ENCODE data around the gene CDH4. TPM values are rescaled to one million over a fixed set of nuclear protein-coding genes. Genes with fewer than 3 reads are reported as not detected.

The CDH4 gene
- total RNA-seq, 1 experiment from 2014 or later = not detected

DNA sequence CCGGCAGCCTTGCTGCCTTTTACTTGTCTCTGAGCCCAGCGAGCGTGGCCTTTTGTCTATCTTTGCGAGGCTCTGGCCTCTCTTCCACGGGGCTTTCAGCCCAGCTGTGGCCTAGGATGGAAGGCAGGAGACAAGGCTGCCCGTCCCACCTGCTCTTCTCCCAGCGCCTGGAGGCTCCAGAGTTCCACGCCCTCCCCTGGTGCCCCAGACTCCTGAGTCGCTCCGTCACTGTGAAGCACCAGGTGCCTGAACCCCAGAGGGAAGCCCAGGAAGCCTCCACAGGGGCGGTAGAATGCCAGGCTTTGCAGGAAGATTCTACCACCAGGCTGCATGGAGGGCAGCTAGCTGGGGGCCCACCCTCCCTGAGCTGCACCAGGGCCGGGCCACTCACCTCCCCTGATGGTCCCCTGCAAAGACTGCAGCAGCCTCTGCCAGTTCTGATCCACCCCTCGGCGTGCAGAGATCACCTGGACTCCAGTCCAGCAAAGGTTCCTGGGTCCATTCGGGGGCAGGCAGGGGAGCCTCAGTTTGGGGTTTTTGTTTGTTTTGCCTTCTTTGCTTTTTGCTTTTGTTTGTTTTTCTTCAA, 384.6 kb downstream of the CDH4 start:
- H2AFZ ChIP-seq = no peak overlapping the region
- H3K4me3 ChIP-seq = no peak overlapping the region
- ChIA-PET CTCF (no interaction called here), POLR2A (ENCODE audit: unreplicated experiment) (no interaction called here)
- TF ChIP-seq EZH2 (IDR thresholded peaks at IDR 0.05; ENCODE audit: low read depth) = no peak
- no peaks in the 10 kb centered on the region for H3K36me3 ChIP-seq (ENCODE audit: low read depth)
- intact Hi-C loops (cut with micrococcal nuclease; ENCODE audit: unreplicated experiment) = no loop called here
- BruUV-seq (replicated peaks) = no TSS peak
- H3K79me2 ChIP-seq (ENCODE audit: low read depth) = no peaks in the 10 kb centered on the region
- no peaks in the 10 kb centered on the region for H4K20me1 ChIP-seq (ENCODE audit: insufficient read depth)
- no peak for DNase-seq
- H3F3A ChIP-seq (ENCODE audit: insufficient read depth, low read depth) = no peaks in the 10 kb centered on the region
- no peaks in the 10 kb centered on the region for H3K4me1 ChIP-seq (replicated peaks; ENCODE audit: insufficient read depth)
- H3K27ac ChIP-seq = no peak overlapping the region
- peaks cover 95% of the 10 kb centered on the region for H3K27me3 ChIP-seq (ENCODE audit: insufficient read depth, low read depth)
- H3K9me3 ChIP-seq (ENCODE audit: insufficient read depth, low read depth) = no peaks in the 10 kb centered on the region
- no peaks in the 10 kb centered on the region for H3K9me2 ChIP-seq (ENCODE audit: insufficient read depth)
- no peak overlapping the region for H3K4me2 ChIP-seq

DNA sequence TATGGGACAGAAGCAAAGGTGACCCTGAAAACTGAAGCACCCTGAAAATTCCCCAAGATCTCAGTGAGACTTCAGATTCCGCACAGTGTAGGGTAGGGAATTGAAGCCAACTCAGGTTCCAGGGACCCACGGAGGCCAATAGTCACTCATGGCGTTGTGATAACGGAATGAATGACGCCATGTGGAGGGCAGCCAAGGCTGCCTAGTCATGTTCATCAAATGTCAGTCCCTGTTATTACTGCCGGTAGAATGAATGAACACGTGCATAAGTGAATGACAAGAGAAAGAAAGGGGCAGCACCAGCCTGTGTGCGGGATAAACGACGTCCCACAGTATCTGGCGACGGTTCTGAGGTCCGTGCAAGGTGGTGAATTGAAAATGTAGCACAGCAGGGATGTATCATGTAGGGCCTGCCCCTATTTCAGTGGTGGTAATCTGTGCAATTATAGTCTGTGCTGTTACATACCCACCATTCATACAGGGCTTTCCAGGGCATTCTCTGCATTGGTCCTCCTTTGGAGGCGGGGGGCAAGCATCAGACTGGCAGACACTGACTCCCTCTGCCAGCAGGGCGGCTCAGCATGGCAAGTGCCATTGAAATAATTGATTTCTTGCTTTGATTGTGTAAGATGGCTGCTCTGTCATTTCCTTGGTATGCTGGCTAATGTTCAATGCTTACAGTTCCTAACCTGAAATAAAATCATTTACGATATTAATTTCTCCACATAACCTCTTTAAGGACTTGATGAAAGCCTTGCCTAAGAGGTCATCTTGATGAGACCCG, 386.9 kb downstream of the CDH4 start:
- no peaks in the 10 kb centered on the region for H3K4me1 ChIP-seq (replicated peaks; ENCODE audit: insufficient read depth)
- no peak overlapping the region for H3K27ac ChIP-seq
- ChIA-PET CTCF (no interaction called here), POLR2A (ENCODE audit: unreplicated experiment) (no interaction called here)
- H3K36me3 ChIP-seq (ENCODE audit: low read depth) = no peaks in the 10 kb centered on the region
- no TSS peak for BruUV-seq (replicated peaks)
- no peaks in the 10 kb centered on the region for H3K79me2 ChIP-seq (ENCODE audit: low read depth)
- peaks cover 97% of the 10 kb centered on the region for H3K27me3 ChIP-seq (ENCODE audit: insufficient read depth, low read depth)
- TF ChIP-seq, protein P1, sequence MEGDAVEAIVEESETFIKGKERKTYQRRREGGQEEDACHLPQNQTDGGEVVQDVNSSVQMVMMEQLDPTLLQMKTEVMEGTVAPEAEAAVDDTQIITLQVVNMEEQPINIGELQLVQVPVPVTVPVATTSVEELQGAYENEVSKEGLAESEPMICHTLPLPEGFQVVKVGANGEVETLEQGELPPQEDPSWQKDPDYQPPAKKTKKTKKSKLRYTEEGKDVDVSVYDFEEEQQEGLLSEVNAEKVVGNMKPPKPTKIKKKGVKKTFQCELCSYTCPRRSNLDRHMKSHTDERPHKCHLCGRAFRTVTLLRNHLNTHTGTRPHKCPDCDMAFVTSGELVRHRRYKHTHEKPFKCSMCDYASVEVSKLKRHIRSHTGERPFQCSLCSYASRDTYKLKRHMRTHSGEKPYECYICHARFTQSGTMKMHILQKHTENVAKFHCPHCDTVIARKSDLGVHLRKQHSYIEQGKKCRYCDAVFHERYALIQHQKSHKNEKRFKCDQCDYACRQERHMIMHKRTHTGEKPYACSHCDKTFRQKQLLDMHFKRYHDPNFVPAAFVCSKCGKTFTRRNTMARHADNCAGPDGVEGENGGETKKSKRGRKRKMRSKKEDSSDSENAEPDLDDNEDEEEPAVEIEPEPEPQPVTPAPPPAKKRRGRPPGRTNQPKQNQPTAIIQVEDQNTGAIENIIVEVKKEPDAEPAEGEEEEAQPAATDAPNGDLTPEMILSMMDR (conservative IDR thresholded peaks at IDR 0.05) = no peak
- no peak for TF ChIP-seq EZH2 (IDR thresholded peaks at IDR 0.05; ENCODE audit: low read depth)
- H2AFZ ChIP-seq = no peak overlapping the region
- no peak overlapping the region for H3K4me3 ChIP-seq
- intact Hi-C loops (cut with micrococcal nuclease; ENCODE audit: unreplicated experiment) = no loop called here
- no peaks in the 10 kb centered on the region for H3K9me2 ChIP-seq (ENCODE audit: insufficient read depth)
- H3K9me3 ChIP-seq (ENCODE audit: insufficient read depth, low read depth) = no peaks in the 10 kb centered on the region
- no peak for DNase-seq
- no peaks in the 10 kb centered on the region for H3F3A ChIP-seq (ENCODE audit: insufficient read depth, low read depth)
- no peak overlapping the region for H3K4me2 ChIP-seq
- H4K20me1 ChIP-seq (ENCODE audit: insufficient read depth) = no peaks in the 10 kb centered on the region; the same call in 1 of the 2 replicates

DNA sequence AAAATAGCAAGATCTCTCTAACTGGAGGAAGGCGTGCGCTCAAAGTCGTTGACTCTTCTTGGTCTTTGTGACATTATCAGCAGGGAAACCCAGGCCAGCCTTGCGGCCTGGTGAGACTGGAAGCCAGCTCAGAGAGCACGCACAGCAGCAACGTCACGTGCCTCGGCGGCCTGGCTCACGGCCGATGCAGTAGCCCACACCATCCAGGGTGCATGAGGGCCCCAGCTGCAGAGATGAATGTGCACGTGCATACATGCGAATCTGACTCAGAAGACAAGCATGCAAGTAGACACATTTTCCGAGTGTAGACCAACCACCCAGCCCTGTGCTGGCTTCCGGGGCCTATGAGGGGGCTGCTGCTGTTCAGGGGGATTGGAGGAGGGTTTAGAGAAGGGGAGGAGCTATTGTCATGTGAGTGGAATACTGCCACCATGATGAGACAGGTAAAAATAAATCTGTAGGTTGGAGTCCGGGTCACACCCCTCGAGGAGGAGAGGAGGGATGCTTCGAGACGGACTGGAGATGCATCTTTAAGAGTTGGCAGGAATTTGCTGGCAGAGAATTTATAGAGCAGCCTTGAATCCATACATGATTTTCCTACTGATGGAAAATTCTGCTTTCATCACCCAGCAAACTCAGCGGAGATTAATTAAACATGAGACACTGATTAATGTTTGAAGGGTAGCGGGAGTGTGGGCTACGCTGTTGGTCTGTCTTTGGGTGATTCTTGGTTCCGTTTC, 388.2 kb downstream of the CDH4 start:
- no peaks in the 10 kb centered on the region for H3K4me1 ChIP-seq (replicated peaks; ENCODE audit: insufficient read depth)
- no peaks in the 10 kb centered on the region for H3K9me3 ChIP-seq (ENCODE audit: insufficient read depth, low read depth)
- no peak for DNase-seq
- H2AFZ ChIP-seq = no peak overlapping the region
- no peaks in the 10 kb centered on the region for H3F3A ChIP-seq (ENCODE audit: insufficient read depth, low read depth)
- no peak overlapping the region for H3K4me3 ChIP-seq
- no peak overlapping the region for H3K27ac ChIP-seq
- CTCF ChIA-PET = no interaction called here
- no peak overlapping the region for H3K4me2 ChIP-seq
- TF ChIP-seq, protein P1 (conservative IDR thresholded peaks at IDR 0.05) = no peak
- no peak for TF ChIP-seq EZH2 (IDR thresholded peaks at IDR 0.05; ENCODE audit: low read depth)
- H3K9me2 ChIP-seq (ENCODE audit: insufficient read depth) = no peaks in the 10 kb centered on the region
- no peaks in the 10 kb centered on the region; the same call in 1 of the 2 replicates for H4K20me1 ChIP-seq (ENCODE audit: insufficient read depth)
- BruUV-seq (replicated peaks) = no TSS peak
- POLR2A ChIA-PET (ENCODE audit: unreplicated experiment) = no interaction called here
- no peaks in the 10 kb centered on the region for H3K79me2 ChIP-seq (ENCODE audit: low read depth)
- intact Hi-C loops (cut with micrococcal nuclease; ENCODE audit: unreplicated experiment) = no loop called here
- H3K27me3 ChIP-seq (ENCODE audit: insufficient read depth, low read depth) = peaks cover 97% of the 10 kb centered on the region
- no peaks in the 10 kb centered on the region for H3K36me3 ChIP-seq (ENCODE audit: low read depth)
